Astrocyte (in vitro differentiated cells and primary cell): ENCODE measurements around the gene PDE9A. TPM values are rescaled to one million over a fixed set of nuclear protein-coding genes. Genes with fewer than 3 reads are reported as not detected.

Experiments
- DNase-seq: peaks from one replicate; pipeline ENCODE4 v3.0.0-alpha.2; 2010; ENCODE audit warnings: low read depth
- FAIRE-seq: peaks from 2 replicates; lab custom pipeline; 2011; peaks lifted over from hg19 to GRCh38; lab: Jason Lieb, UNC
- H2AFZ ChIP-seq: 2 replicates; pipeline ENCODE4 v1.6.0; 2012; ENCODE audit warnings: low read depth, low read length, inconsistent platforms
- H3K27ac ChIP-seq: 2 replicates; pipeline ENCODE4 v1.5.1; 2011; ENCODE audit warnings: low read depth, low read length, inconsistent platforms
- H3K27me3 ChIP-seq: 2 replicates; pipeline ENCODE4 v1.6.0; 2011; ENCODE audit warnings: low read length, inconsistent platforms; ENCODE audit not compliant: insufficient read depth
- H3K36me3 ChIP-seq: 2 replicates; pipeline ENCODE4 v1.5.1; 2011; ENCODE audit warnings: low read length, inconsistent platforms; ENCODE audit not compliant: insufficient read depth
- H3K4me1 ChIP-seq: 2 replicates; pipeline ENCODE4 v1.5.1; 2011; ENCODE audit warnings: low read length, inconsistent platforms; ENCODE audit not compliant: insufficient read depth
- H3K4me2 ChIP-seq: 2 replicates; pipeline ENCODE4 v1.6.0; 2012; ENCODE audit warnings: low read length, inconsistent platforms
- H3K4me3 ChIP-seq: 2 replicates; pipeline ENCODE4 v1.5.1; 2011; ENCODE audit warnings: low read depth, mild to moderate bottlenecking, low read length, inconsistent platforms; ENCODE audit not compliant: insufficient read depth
- H3K79me2 ChIP-seq: 2 replicates; pipeline ENCODE4 v1.6.0; 2012; ENCODE audit warnings: mild to moderate bottlenecking, low read length, inconsistent platforms; ENCODE audit not compliant: insufficient read depth
- H3K9ac ChIP-seq: 2 replicates; pipeline ENCODE4 v1.6.0; 2012; ENCODE audit warnings: mild to moderate bottlenecking, low read length, inconsistent platforms
- H3K9me3 ChIP-seq: 2 replicates; pipeline ENCODE4 v1.5.1; 2012; ENCODE audit warnings: low read depth, mild to moderate bottlenecking, low read length, inconsistent platforms; ENCODE audit not compliant: insufficient read depth
- H4K20me1 ChIP-seq: 2 replicates; pipeline ENCODE4 v1.6.0; 2012; ENCODE audit warnings: low read length, inconsistent platforms; ENCODE audit not compliant: insufficient read depth
- H3K27ac Mint-ChIP-seq: one replicate; pipeline ENCODE4 v1.8.0; 2021; ENCODE audit warnings: mild to moderate bottlenecking, mixed read lengths; ENCODE audit not compliant: unreplicated experiment
- H3K27me3 Mint-ChIP-seq: one replicate; pipeline ENCODE4 v1.8.0; 2021; ENCODE audit warnings: low read depth, mixed read lengths; ENCODE audit not compliant: unreplicated experiment
- H3K36me3 Mint-ChIP-seq: one replicate; pipeline ENCODE4 v1.8.0; 2021; ENCODE audit warnings: low read depth, mixed read lengths; ENCODE audit not compliant: unreplicated experiment
- H3K4me1 Mint-ChIP-seq: one replicate; pipeline ENCODE4 v1.8.0; 2021; ENCODE audit warnings: low read depth, mixed read lengths; ENCODE audit not compliant: unreplicated experiment
- H3K4me3 Mint-ChIP-seq: one replicate; pipeline ENCODE4 v1.8.0; 2021; ENCODE audit warnings: mild to moderate bottlenecking, moderate library complexity, mixed read lengths; ENCODE audit not compliant: unreplicated experiment
- H3K9me3 Mint-ChIP-seq: one replicate; pipeline ENCODE4 v1.8.0; 2021; ENCODE audit warnings: mild to moderate bottlenecking, mixed read lengths; ENCODE audit not compliant: unreplicated experiment
- CTCF ChIP-seq: IDR thresholded peaks from 2 replicates; pipeline ENCODE4 v1.5.1; 2011; ENCODE audit warnings: low read depth, mild to moderate bottlenecking, inconsistent platforms, low read length, moderate library complexity; ENCODE audit not compliant: insufficient read depth
- EZH2 ChIP-seq: IDR thresholded peaks from 2 replicates; pipeline ENCODE4 v1.6.1; 2012; ENCODE audit warnings: mild to moderate bottlenecking, low read length, inconsistent platforms; ENCODE audit not compliant: insufficient read depth
- total RNA-seq: library from RNA; stranded (reverse); gene quantifications from 2 replicates; pipeline ENCODE4 v1.2.1, GENCODE V29; 2021

The PDE9A gene
- total RNA-seq, 1 donor from 2014 or later, result 7.8 TPM

- H3K9ac ChIP-seq, result no peak overlapping the region
- peaks cover 6% of the 10 kb centered on the region for H3K27me3 ChIP-seq
- Mint-ChIP-seq H3K27ac (no peak overlapping the region), H3K27me3 (peaks cover 12% of the 10 kb centered on the region), H3K4me3 (no peak overlapping the region), H3K36me3 (no peaks in the 10 kb centered on the region), H3K9me3 (peaks cover 9% of the 10 kb centered on the region), H3K4me1 (no peaks in the 10 kb centered on the region)
- no peak overlapping the region for H3K4me3 ChIP-seq
- no peak overlapping the region for H3K27ac ChIP-seq
- no peaks in the 10 kb centered on the region for H3K4me1 ChIP-seq
- TF ChIP-seq EZH2 (no peak), CTCF (no peak)
- FAIRE-seq, result no peak
- no peak overlapping the region for H2AFZ ChIP-seq
- DNase-seq, result no peak
- H4K20me1 ChIP-seq, result no peaks in the 10 kb centered on the region
- H3K9me3 ChIP-seq, result no peaks in the 10 kb centered on the region
- H3K4me2 ChIP-seq, result no peak overlapping the region
- no peaks in the 10 kb centered on the region for H3K36me3 ChIP-seq
- H3K79me2 ChIP-seq, result no peaks in the 10 kb centered on the region
Measured at GRCh38 chr21:42611852-42612251, 41.6 kb upstream of the PDE9A start.

DNA sequence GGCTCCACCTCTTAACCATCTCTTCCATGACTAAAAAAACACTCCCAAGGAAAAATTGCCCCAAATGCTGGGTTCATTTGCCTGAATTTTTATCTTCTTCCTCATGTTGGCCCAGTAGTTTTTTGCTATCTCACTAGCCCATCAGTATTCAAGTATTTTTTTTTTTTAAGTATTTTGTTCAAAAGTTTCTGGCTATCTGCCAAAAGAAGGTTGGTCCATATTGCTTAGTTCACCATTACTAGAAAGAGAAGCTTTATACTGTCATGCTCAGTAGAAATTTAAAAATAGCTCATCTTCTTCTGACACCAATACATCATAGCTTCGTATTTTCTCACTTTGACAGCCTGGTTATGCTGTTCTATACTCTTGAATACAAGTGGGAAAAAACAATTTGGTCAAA, 41.0 kb upstream of the PDE9A start:
- Histone ChIP-seq H4K20me1 (no peaks in the 10 kb centered on the region), H3K9ac (no peak overlapping the region), H3K27me3 (peaks cover 6% of the 10 kb centered on the region), H3K79me2 (no peaks in the 10 kb centered on the region), H3K4me1 (no peaks in the 10 kb centered on the region), H3K36me3 (no peaks in the 10 kb centered on the region), H3K9me3 (no peaks in the 10 kb centered on the region), H3K4me2 (no peak overlapping the region), H3K4me3 (no peak overlapping the region), H2AFZ (no peak overlapping the region), H3K27ac (no peak overlapping the region)
- Mint-ChIP-seq H3K9me3 (peaks cover 5% of the 10 kb centered on the region), H3K4me1 (no peaks in the 10 kb centered on the region), H3K36me3 (no peaks in the 10 kb centered on the region), H3K27ac (no peak overlapping the region), H3K27me3 (peaks cover 8% of the 10 kb centered on the region), H3K4me3 (no peak overlapping the region)
- FAIRE-seq (no peak), DNase-seq (no peak)
- TF ChIP-seq CTCF (no peak), EZH2 (no peak)

DNA sequence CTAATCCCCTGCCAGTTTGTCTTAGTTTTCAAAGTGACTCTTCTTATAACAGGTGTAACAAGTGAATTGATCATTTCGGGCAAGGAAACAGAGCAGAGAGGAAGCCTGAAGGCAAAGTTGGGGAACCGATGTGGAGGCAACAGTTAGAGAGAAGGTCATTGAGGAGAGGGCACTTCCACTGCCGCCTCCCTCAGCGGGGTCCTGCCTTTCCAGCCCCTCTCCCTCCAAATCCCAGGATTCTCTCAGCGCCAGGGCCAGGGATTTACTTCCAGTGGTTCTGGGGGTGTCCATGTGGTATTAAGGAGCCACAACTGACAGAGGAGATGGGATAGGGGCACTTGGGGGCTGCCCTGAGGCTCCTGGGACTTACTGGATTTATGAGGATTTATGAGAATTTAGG, 39.7 kb upstream of the PDE9A start:
- H3K4me1 Mint-ChIP-seq, result no peaks in the 10 kb centered on the region
- Histone ChIP-seq H3K79me2 (no peaks in the 10 kb centered on the region), H3K36me3 (no peaks in the 10 kb centered on the region), H3K9me3 (no peaks in the 10 kb centered on the region), H3K4me1 (no peaks in the 10 kb centered on the region), H4K20me1 (no peaks in the 10 kb centered on the region), H3K27ac (no peak overlapping the region), H3K9ac (no peak overlapping the region), H2AFZ (no peak overlapping the region), H3K27me3 (peaks cover 11% of the 10 kb centered on the region), H3K4me2 (no peak overlapping the region), H3K4me3 (no peak overlapping the region)
- no peak for FAIRE-seq
- H3K9me3 Mint-ChIP-seq, result peaks cover 3% of the 10 kb centered on the region
- H3K4me3 Mint-ChIP-seq, result no peak overlapping the region
- DNase-seq, result no peak
- H3K27me3 Mint-ChIP-seq, result peaks cover 14% of the 10 kb centered on the region
- H3K36me3 Mint-ChIP-seq, result no peaks in the 10 kb centered on the region
- TF ChIP-seq EZH2 (no peak), CTCF (no peak)
- H3K27ac Mint-ChIP-seq, result no peak overlapping the region
